ENCODE data around the gene NAAA. TPM values are rescaled to one million over a fixed set of nuclear protein-coding genes. Genes with fewer than 3 reads are reported as not detected.
A peak's percentile ranks its signal among the peaks of the same experiment; 100 is the strongest.

NAAA gene
- total RNA-seq, 1 experiment from 2014 or later: 70.4 TPM

GRCh38 chr4:75907966-75908365 lies 32.8 kb downstream of the NAAA start:
- Histone ChIP-seq H3K4me3 (no peak overlapping the region), H3K27ac (no peak overlapping the region), H3K27me3 (replicated peaks) (no peaks in the 10 kb centered on the region), H3K36me3 (no peaks in the 10 kb centered on the region), H3K4me1 (replicated peaks) (no peaks in the 10 kb centered on the region), H3K9me3 (replicated peaks) (no peaks in the 10 kb centered on the region)
- DNase-seq (ENCODE audit: low read depth in 1 of 2, low spot score in 2 of 2): no peak

GRCh38 chr4:75904076-75904475 lies 36.7 kb downstream of the NAAA start:
- H3K4me3 ChIP-seq: no peak overlapping the region
- no peaks in the 10 kb centered on the region for H3K9me3 ChIP-seq (replicated peaks)
- H3K36me3 ChIP-seq: no peaks in the 10 kb centered on the region
- H3K4me1 ChIP-seq (replicated peaks): no peaks in the 10 kb centered on the region
- H3K27ac ChIP-seq: no peak overlapping the region
- H3K27me3 ChIP-seq (replicated peaks): no peaks in the 10 kb centered on the region
- no peak for DNase-seq (ENCODE audit: low read depth in 1 of 2, low spot score in 2 of 2)

GRCh38 chr4:75902352-75902751 lies 38.5 kb downstream of the NAAA start, which contains the start of gene PPEF2:
TSS of gene PPEF2 (minus strand) at chr4:75902452. CDS start at chr4:75896325, 6,127 bp downstream.
- DNase-seq (ENCODE audit: low read depth in 1 of 2, low spot score in 2 of 2): no peak
- Histone ChIP-seq H3K36me3 (no peaks in the 10 kb centered on the region), H3K4me3 (no peak within 1 kb of the TSS), H3K27me3 (replicated peaks) (no peaks in the 10 kb centered on the region), H3K27ac (no peak within 1 kb of the TSS), H3K4me1 (replicated peaks) (no peaks in the 10 kb centered on the region), H3K9me3 (replicated peaks) (no peaks in the 10 kb centered on the region)

- no peaks in the 10 kb centered on the region for H3K9me3 ChIP-seq (replicated peaks)
- H3K36me3 ChIP-seq: no peaks in the 10 kb centered on the region
- H3K4me3 ChIP-seq: no peak overlapping the region
- no peaks in the 10 kb centered on the region for H3K27me3 ChIP-seq (replicated peaks)
- DNase-seq (ENCODE audit: low read depth in 1 of 2, low spot score in 2 of 2): no peak
- H3K4me1 ChIP-seq (replicated peaks): no peaks in the 10 kb centered on the region
- H3K27ac ChIP-seq: no peak overlapping the region
These were observed 42.3 kb downstream of the NAAA start for GRCh38 chr4:75898536-75898935.

GRCh38 chr4:75895744-75896314 lies 45.0 kb downstream of the NAAA start:
- H3K27ac ChIP-seq: no peak overlapping the region
- no peaks in the 10 kb centered on the region for H3K27me3 ChIP-seq (replicated peaks)
- peak in 1 of 2 experiments; percentile 25 for DNase-seq (ENCODE audit: low read depth in 1 of 2, low spot score in 2 of 2)
- H3K4me1 ChIP-seq (replicated peaks): no peaks in the 10 kb centered on the region
- no peak overlapping the region for H3K4me3 ChIP-seq
- H3K36me3 ChIP-seq: no peaks in the 10 kb centered on the region
- H3K9me3 ChIP-seq (replicated peaks): no peaks in the 10 kb centered on the region

GRCh38 chr4:75892508-75892907 lies 48.3 kb downstream of the NAAA start:
- H3K9me3 ChIP-seq (replicated peaks): no peaks in the 10 kb centered on the region

GRCh38 chr4:75891611-75892010 lies 49.2 kb downstream of the NAAA start:
- Histone ChIP-seq H3K27me3 (replicated peaks) (0 out of 2 replicates have a peak, but pooled peaks cover 4% of the 10 kb centered on the region), H3K9me3 (replicated peaks) (no peaks in the 10 kb centered on the region), H3K36me3 (no peaks in the 10 kb centered on the region), H3K4me3 (no peak overlapping the region), H3K27ac (no peak overlapping the region), H3K4me1 (replicated peaks) (no peaks in the 10 kb centered on the region)
- no peak for DNase-seq (ENCODE audit: low read depth in 1 of 2, low spot score in 2 of 2)

More at GRCh38 chr4:75892508-75892907, 48.3 kb downstream of the NAAA start:
- no peak overlapping the region for H3K27ac ChIP-seq
- no peaks in the 10 kb centered on the region for H3K4me1 ChIP-seq (replicated peaks)
- no peak overlapping the region for H3K4me3 ChIP-seq
- no peaks in the 10 kb centered on the region for H3K36me3 ChIP-seq
- no peak for DNase-seq (ENCODE audit: low read depth in 1 of 2, low spot score in 2 of 2)
- H3K27me3 ChIP-seq (replicated peaks): 0 out of 2 replicates have a peak, but pooled peaks cover 4% of the 10 kb centered on the region

- H3K9me3 ChIP-seq (replicated peaks): no peaks in the 10 kb centered on the region
These were observed 51.1 kb downstream of the NAAA start for GRCh38 chr4:75889537-75890199.

GRCh38 chr4:75886104-75886503 lies 54.7 kb downstream of the NAAA start:
- Histone ChIP-seq H3K36me3 (no peaks in the 10 kb centered on the region), H3K4me3 (no peak overlapping the region), H3K27me3 (replicated peaks) (0 out of 2 replicates have a peak, but pooled peaks cover 4% of the 10 kb centered on the region), H3K9me3 (replicated peaks) (no peaks in the 10 kb centered on the region), H3K4me1 (replicated peaks) (no peaks in the 10 kb centered on the region), H3K27ac (no peak overlapping the region)
- DNase-seq (ENCODE audit: low read depth in 1 of 2, low spot score in 2 of 2): no peak

More at GRCh38 chr4:75889537-75890199, 51.1 kb downstream of the NAAA start:
- DNase-seq (ENCODE audit: low read depth in 1 of 2, low spot score in 2 of 2): no peak
- H3K27me3 ChIP-seq (replicated peaks): 0 out of 2 replicates have a peak, but pooled peaks cover 4% of the 10 kb centered on the region
- no peaks in the 10 kb centered on the region for H3K4me1 ChIP-seq (replicated peaks)
- no peaks in the 10 kb centered on the region for H3K36me3 ChIP-seq
- no peak overlapping the region for H3K27ac ChIP-seq
- H3K4me3 ChIP-seq: no peak overlapping the region

- no peaks in the 10 kb centered on the region for H3K27me3 ChIP-seq (replicated peaks)
- no peak overlapping the region for H3K4me3 ChIP-seq
- H3K9me3 ChIP-seq (replicated peaks): no peaks in the 10 kb centered on the region
- no peak for DNase-seq (ENCODE audit: low read depth in 1 of 2, low spot score in 2 of 2)
- no peaks in the 10 kb centered on the region for H3K4me1 ChIP-seq (replicated peaks)
- no peaks in the 10 kb centered on the region for H3K36me3 ChIP-seq
- no peak overlapping the region for H3K27ac ChIP-seq
These were observed 59.3 kb downstream of the NAAA start for GRCh38 chr4:75881476-75881875.

GRCh38 chr4:75880278-75880677 lies 60.5 kb downstream of the NAAA start:
- Histone ChIP-seq H3K27me3 (replicated peaks) (no peaks in the 10 kb centered on the region), H3K27ac (no peak overlapping the region), H3K9me3 (replicated peaks) (no peaks in the 10 kb centered on the region), H3K36me3 (no peaks in the 10 kb centered on the region), H3K4me1 (replicated peaks) (no peaks in the 10 kb centered on the region), H3K4me3 (no peak overlapping the region)
- DNase-seq (ENCODE audit: low read depth in 1 of 2, low spot score in 2 of 2): no peak

GRCh38 chr4:75878246-75878756 lies 62.5 kb downstream of the NAAA start:
- Histone ChIP-seq H3K27me3 (replicated peaks) (no peaks in the 10 kb centered on the region), H3K4me3 (no peak overlapping the region), H3K4me1 (replicated peaks) (no peaks in the 10 kb centered on the region), H3K27ac (no peak overlapping the region), H3K36me3 (no peaks in the 10 kb centered on the region), H3K9me3 (replicated peaks) (no peaks in the 10 kb centered on the region)
- DNase-seq (ENCODE audit: low read depth in 1 of 2, low spot score in 2 of 2): no peak

- no peak for DNase-seq (ENCODE audit: low read depth in 1 of 2, low spot score in 2 of 2)
- no peaks in the 10 kb centered on the region for H3K4me1 ChIP-seq (replicated peaks)
- H3K4me3 ChIP-seq: no peak overlapping the region
- no peaks in the 10 kb centered on the region for H3K36me3 ChIP-seq
- H3K9me3 ChIP-seq (replicated peaks): no peaks in the 10 kb centered on the region
- H3K27me3 ChIP-seq (replicated peaks): no peaks in the 10 kb centered on the region
- H3K27ac ChIP-seq: no peak overlapping the region
These were observed 64.6 kb downstream of the NAAA start for GRCh38 chr4:75876218-75876617.

GRCh38 chr4:75869100-75869499 lies 71.7 kb downstream of the NAAA start:
- H3K27me3 ChIP-seq (replicated peaks): no peaks in the 10 kb centered on the region

More at GRCh38 chr4:75869100-75869499, 71.7 kb downstream of the NAAA start:
- Histone ChIP-seq H3K4me3 (no peak overlapping the region), H3K36me3 (no peaks in the 10 kb centered on the region), H3K9me3 (replicated peaks) (no peaks in the 10 kb centered on the region), H3K27ac (no peak overlapping the region), H3K4me1 (replicated peaks) (no peaks in the 10 kb centered on the region)
- no peak for DNase-seq (ENCODE audit: low read depth in 1 of 2, low spot score in 2 of 2)

Measured in SJSA1 (cell line).